NOMO-1 treated with DMSO at 0.1 percent for 48 hours (cell line): ENCODE results near the gene FBXL12.
"Not testable (repeated sequence)": the region's sequence is repeated elsewhere in the genome, so short reads cannot be mapped to it uniquely, and the experiment has no call there.

Experiments used
- DNase-seq: peaks from one replicate; lab custom pipeline; 2025; ENCODE audit not compliant: unreplicated experiment; lab: John Stamatoyannopoulos, UW

FBXL12 gene

DNA sequence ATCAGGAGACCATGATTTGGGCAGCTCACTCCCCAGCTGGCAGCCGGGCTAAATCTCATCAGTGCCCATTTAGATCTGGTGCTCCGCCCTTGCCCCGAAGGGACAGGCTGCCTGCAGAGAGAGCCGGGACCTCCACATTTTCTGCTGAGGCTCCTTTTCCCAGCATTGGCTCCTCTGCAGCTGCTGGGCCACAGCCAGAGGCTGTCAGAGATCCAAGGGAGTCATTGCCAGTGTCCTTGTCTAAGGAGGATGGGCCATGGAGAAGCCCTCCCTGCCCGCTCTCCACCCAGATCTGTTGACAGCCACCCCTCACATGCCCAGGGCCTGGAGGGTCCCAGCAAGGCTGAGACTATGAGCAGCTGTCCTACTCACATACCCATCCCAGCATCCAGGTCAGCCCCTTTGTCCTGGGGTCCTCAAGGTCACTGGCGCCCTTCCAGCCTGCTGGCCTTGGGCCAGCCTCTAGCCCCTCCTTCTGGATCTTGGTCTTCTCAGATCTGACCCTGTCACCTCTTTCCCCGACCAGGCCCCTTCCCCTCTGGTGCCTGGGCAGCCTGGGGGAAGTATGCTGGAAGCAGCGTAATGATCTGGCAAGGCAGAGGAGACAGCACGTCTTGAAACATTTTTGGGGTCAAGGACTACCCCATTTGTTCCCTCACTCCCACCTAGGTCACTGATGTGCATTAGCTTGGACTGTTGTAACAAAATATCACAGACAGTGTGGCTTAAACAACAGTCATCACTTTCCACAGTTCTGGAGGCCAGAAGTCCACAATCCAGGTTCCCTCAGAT is 24.2 kb upstream of the FBXL12 start:
- DNase-seq = no peak

DNA sequence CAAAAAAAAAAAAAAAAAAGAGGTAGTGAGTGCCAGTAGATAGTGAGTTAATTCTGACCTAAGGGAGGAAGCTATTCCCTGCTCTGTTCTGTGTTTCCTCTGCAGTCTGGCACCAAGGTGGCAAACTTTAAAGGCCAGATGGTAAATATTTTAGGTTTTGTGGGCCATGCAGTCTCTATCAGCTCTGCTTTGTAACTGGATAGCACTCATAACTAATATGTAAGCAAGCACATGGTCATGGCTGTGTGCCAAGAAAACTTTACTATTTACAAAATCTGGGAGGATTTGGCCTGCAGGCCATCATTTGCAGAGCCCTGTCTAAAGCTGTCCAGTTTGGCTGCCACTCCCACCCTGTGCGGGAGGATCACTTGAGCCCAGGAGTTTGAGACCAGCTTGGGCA is 20.5 kb upstream of the FBXL12 start:
- DNase-seq = no peak

DNA sequence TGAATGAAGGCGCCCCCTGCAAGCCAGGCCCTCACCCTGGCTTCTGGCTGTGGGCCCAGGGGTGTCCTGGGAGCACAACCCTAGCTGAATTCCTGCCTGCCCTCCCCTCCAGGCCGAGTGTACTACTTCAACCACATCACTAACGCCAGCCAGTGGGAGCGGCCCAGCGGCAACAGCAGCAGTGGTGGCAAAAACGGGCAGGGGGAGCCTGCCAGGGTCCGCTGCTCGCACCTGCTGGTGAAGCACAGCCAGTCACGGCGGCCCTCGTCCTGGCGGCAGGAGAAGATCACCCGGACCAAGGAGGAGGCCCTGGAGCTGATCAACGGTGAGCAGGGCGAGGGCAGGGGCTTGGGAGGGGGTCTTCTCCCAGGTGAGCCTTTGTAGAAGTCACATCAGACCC is 19.4 kb upstream of the FBXL12 start:
- DNase-seq = no peak

DNA sequence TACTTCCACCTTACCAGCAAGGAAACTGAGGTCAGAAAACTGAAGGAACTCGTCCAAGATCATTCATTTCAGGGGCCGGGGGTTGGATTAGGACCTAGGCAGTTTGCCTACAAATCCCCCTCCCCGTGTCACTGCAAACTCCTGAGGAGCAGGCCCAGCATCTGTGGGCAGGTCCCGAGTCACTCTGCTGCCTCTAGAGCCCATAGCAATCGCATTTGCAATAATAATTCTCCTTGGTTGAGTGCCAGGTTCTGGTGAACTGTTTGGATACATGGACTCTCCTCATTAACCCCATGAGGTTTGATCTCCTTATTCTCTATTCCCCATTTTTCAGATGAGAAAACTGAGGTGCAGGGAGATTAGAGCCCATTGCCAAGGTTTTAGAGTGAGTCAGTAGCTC is 17.1 kb upstream of the FBXL12 start:
- DNase-seq = no peak

DNA sequence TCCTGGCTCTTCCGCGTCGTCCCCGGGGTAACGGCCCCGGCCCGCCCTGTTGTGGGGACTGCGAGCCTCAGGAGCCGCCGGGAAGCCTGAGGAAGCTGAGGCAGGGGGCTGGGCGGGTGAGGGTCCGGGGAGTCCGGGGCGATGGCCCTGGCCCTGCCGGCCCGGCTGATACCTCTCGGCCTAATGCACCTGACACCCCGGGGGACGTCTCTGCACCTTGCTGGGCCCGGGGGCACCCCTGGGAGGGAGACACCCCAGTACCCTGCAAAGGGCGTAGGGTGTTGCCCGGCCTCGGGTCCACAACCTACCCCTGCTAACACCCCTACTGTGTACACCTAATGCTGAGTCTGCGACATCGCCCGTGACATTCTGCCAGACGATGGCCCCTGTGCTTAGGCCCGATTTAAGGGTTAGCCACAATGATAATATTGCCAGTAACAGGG is 16.6 kb upstream of the FBXL12 start:
- DNase-seq = no peak

DNA sequence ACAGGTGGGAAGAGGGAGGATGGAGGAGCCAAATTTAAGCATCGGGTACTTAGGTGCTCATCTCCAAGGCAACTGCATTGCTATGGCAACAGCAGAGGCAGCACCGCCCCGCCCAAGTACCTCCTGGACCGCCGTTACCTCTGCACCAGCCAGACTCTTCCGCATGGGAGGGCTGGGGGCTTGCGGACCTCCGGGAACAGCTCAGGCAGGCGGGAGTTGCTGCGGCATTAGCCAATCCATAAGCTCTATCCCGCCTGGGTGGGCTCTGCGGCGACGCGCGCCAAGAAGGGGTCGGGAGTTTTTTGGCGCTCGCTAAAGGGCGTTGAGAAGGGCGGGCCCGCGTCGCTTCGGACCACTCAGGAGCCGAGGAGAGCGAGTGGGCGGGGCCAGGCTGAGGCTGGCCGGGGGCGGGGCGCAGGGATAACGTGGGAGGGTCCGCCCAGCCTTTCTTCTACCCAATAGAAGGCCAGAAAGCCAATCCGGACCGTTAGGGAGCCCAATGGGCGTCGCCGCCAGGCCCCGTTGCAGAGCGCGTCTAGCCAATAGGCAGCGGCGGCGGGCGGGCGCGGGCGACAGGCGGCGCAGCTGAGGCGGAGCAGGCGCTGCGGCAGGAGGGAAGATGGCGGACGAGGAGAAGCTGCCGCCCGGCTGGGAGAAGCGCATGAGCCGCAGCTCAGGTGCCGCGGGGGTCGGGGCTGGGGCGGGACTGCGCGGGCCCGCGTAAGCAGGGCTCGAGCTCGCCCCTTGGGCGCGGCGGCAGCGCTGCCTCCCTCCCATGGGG is 16.0 kb upstream of the FBXL12 start, which contains the start of gene PIN1:
PIN1 (plus strand) TSS at position 593 of the 781 bp plus-strand sequence; CDS start at position 620, 27 bp downstream.
- DNase-seq = peak; percentile 99

DNA sequence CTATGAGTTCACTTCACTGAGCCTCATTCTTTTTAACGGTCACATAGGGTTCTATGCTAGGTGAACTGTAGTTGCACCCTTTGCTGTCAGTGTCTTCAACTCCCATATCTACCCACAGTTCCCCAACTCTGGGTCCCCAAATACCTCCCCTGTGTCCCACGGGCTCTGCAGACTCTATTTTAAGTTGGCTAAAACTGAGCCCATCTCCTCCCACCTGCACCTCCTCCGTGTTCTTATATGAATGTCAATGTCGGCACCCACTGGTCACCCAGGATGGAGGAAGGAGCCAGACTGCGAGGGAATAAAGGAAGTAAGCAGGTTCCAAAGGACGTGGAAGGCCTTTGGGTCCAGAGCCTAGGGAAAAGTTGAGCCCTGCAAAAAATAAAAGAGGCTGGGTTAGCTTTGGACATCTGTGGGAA is 15.4 kb upstream of the FBXL12 start:
- DNase-seq = no peak

DNA sequence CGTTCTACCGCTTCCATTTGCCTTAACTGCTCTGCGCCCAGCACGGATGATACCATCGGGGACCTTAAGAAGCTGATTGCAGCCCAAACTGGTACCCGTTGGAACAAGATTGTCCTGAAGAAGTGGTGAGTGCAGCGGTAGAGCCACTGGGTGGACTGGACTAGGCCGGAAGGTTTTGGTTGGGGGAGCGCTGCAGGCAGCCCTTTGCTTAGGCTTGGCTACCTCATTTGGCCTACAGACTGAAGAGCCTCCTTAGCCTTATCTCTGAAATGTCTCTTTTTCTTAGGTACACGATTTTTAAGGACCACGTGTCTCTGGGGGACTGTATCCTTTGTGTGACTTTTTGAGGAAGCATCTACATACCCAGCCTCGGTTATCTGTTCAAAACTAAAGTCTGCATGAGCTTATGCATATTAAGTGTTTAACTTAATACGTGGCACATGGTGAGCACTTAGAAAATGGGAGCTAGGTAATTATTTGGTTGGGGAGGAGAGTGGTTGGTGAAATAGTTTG is 9.7 kb upstream of the FBXL12 start:
- no peak for DNase-seq

DNA sequence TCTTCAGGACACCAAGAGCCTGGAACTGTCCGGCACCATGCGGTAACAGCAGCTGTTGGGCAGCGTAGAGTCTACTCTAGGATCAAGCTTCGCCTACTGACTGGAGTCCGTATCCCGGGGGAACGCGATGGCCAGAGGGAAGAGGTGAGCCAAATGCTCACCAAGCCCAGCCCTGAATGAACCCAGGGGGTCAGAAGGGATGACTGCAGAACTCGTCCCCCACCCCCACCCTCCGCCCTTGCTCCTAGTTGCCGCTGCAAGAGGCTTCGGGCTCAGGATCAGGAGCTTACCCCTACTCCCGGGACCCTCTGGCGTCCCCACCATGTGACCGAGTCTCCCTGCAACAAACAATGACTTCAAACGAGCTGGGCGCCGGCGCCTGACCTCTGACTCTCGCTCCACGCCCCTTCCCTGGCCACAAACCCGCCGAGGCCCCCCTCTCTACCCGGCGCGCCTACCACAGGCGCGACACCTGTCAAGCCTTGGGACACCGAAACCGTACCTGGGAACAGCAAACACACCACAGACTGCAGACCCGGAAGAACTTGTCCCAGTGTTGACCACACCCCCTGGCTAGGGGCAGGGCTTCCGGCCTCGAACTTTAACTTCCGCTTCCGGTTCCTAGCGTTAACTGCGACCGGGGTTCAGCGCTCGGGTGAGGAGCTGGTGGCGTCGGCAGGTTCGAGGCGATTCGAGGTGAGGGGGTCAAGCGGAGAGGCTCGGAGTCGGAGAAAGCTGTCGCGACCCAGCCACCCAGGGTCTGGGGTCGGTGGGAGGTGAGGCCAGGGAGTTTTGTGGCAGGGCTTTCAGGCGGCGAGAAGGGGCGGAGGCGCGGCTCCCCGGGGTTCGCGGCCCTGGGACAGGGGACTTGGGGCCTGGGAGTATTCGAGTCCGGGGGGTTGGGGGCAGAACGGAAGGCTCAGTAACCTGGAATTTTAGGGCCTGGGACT is 8.7 kb upstream of the FBXL12 start, which contains the start of gene UBL5:
UBL5 (plus strand) TSS at position 630 of the 950 bp plus-strand sequence. CDS start 420 bp downstream, outside the sequence.
- DNase-seq = peak; percentile 89

DNA sequence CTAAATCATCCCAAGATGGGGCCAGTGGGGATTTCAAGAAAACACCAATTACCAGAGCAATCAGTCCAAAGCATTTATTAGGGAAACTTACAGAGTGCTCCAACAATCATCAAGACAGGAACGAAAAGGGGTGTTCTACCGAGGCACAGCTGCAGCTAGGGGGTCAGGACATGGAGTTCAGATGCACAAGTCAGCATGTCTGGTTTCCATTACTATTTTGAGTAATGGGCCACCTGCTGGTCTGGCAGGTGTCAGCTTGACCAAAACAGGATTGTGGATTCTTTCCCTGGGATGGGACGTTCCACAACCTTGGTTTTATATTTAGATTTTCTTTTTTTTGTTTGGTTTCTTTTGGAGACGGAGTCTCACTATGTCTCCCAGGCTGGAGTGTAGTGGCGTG is 4.9 kb upstream of the FBXL12 start:
- no peak for DNase-seq

DNA sequence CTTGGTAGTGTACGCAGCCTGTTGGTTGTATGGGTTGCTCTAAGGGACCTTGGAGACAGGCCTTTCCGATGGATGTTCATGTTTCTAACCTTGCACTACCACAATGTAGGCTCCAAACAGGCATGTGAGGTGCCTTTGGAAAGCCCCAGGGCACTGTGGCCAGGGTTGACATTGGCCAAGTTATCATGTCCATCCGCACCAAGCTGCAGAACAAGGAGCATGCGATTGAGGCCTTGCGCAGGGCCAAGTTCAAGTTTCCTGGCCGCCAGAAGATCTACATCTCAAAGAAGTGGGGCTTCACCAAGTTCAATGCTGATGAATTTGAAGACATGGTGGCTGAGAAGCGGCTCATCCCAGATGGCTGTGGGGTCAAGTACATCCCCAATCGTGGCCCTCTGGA is 1.2 kb upstream of the FBXL12 start:
- not testable (repeated sequence) for DNase-seq

DNA sequence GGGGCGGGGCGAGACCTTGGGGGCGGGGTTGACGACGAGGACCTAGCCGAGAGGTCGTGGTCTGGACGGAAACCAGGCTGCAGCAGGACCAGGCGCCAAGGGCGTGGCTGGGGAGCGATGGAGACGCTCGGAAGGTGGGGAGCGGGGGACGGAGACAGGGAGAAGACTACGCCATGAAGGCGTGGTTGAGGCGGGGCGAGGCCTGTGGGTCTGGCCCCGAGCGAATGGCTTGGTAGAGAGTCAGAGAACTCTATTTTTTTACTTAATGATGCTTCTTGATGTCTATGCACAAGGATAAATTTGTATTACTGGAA is 674 bp upstream of the FBXL12 start:
- no peak for DNase-seq

DNA sequence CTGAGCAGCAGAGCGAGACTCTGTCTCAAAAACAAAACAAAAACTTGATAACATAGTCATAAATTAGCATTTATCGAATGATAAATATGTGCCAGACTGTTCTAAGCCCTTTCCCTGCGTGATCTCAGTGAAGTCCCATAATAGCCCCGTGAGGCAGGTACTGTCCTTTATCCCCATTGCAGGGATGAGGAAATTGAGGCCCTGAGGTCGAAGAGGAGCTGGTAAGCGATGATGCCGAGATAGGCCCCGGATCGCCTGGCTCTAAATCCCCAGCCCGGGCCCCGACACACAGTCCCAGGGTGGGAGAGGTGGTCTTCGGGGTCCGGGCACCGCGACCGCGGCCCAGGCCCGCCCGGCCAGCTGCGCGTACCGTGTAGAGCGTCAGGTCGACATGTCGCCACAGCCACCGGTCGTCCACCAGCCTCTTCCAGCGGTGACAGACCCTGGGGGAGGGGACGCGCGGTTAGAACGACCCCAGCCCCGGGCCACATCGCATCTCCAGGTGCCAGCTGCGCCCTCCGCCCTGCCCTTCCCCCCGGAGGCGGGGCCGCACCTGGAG is 625 bp downstream of the FBXL12 start:
- DNase-seq = no peak

DNA sequence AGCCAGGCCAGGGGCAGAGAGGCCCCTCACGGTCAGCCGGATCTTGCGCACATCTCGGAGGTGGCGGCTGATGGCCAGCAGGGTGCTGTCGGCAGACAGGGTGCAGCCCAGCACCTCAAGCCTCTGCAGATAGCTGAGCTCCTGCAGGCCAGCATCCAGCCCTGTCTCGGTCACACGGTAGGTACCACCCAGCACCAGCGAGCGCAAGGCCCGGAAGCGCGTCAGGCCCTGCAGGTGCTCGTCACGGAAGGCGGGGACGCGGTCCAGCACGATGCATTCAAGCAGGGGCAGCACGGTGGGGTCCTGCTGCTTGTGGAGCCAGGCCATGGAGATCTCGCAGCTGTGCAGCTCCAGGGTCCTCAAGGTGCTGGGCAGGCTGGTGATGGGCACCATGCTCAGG is 7.7 kb downstream of the FBXL12 start:
- no peak for DNase-seq

DNA sequence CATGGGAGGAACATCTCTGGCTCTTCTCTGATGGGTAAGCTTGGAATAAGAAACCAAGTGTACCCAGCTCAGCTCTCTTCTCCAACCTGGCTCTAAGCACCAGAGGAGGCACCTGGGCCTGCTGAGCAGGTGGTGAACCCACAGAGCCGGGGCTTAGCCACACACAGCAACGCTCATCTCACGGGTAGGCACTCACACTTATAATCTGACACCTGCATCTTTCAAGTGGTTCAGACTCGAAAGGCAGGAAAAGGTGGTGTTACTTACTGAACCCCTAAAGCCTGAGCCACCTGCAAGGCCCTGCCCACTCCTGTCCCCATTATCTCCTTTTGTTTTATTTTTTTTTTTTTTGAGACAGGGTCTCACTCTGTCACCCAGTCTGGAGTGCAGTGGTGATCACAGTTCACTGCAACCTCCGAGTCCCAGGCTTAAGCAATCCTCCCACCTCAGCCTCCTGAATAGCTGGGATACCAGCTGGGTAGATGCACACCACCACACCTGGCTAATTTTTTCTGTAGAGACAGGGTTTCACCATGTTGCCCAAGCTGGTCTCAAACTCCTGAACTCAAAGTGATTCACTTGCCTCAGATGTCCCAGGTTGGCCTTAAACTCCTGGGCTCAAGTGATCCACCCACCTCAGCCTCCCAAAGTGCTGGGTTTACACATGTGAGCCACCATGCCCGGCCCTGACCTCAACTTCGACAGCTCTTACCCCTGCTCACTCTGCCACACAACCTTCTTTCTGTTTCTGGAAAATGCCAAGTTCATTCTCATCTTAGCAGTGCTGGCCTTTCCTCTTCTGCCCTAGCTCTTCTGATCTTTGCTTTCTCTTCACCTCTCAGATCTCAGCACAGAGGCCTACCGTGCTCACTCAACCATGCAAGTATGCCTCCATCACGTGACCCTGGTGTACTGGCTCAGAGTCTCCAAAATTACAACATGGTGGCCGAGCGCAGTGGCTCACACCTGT is 9.7 kb downstream of the FBXL12 start:
- DNase-seq = no peak

DNA sequence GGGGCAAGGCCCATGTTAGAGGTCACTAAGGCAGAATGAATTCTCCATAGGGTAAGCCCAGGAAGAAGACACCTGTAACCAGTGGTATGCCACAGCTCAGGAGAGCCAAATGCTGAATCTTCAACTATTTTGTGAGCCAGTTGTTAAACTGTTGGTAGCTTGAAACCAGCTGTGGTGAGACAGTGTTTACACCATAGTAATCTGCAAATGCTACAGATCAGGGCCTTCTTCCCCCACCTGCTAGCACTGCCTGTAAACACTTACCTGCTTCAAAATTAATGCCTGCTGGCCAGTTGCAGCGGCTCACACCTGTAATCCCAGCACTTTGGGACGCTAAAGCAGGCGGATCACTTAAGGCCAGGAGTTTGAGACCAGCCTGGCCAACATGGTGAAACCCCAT is 12.1 kb downstream of the FBXL12 start:
- DNase-seq = no peak

DNA sequence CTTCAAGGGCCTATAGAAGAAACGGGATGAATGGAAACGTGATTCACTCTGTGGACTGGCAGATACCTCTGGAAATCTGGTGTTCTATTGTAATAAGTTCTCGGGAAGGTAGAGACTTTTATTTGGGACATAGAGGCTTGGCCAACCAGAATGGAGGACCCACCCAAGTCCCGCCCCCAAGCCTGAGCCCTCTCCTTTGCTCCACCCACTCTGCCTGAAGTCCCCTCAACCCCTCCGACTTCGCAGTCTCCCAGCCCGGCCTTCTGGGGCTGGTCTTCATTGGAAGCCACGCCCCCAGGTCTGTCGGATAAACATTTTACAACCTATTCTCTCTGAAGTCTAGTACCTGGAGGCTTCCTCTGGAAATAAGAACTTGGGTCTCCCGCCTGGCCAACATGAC is 16.9 kb downstream of the FBXL12 start:
- no peak for DNase-seq

DNA sequence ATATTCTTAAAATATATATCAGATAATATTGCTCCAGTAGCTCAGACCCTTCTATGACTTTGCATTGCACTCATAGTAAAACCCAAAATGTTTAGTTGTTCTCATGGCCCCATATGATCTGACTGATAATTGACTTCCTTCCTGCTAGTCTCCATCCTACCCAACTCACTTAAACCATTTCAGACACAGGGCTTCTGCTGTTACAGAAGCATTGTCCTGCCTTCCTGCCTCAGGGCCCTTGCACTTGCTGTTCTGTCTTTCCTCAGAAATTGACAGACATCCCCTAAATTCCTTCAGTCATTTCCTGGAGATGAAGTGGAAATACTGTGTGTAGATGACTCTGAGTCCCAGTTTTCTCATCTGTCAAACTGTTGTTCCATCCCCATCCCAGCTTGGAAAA is 19.7 kb downstream of the FBXL12 start:
- DNase-seq = no peak

DNA sequence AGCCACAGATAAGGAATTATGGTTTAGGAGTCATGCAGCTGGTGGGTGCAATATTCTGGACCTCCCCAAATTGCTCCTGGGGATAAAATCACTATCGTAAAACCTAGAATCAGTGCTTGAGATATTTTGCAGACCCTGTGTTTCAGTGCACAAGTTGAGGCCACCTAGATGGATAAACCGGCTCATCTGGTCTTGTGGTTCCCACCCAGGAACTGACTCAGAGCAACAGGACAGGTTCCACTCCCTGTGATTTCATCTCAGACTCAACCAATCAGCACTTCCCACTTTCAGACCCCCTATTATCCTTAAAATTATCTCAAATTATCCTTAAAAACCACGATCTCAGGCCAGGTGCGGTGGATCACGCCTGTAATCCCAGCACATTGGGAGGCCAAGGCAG is 21.0 kb downstream of the FBXL12 start:
- DNase-seq = no peak
